ENCODE data around the gene VCPKMT. TPM values are rescaled to one million over a fixed set of nuclear protein-coding genes. Genes with fewer than 3 reads are reported as not detected.
A peak's percentile ranks its signal among the peaks of the same experiment; 100 is the strongest.

The VCPKMT gene
- total RNA-seq, 1 donor from 2014 or later: 10.4 TPM

GRCh38 chr14:50061664-50062437, 54.5 kb downstream of the VCPKMT start:
- no peaks in the 10 kb centered on the region for H3K27me3 Mint-ChIP-seq (ENCODE audit: low read depth)
- peak overlapping the region; percentile 96 for H3K27ac Mint-ChIP-seq (ENCODE audit: unreplicated experiment)
- no peaks in the 10 kb centered on the region for H3K36me3 Mint-ChIP-seq (ENCODE audit: low read depth)
- H3K4me1 Mint-ChIP-seq (ENCODE audit: low read depth): peaks cover 53% of the 10 kb centered on the region
- H3K4me3 Mint-ChIP-seq (ENCODE audit: unreplicated experiment): peak overlapping the region; percentile 31
- no peak for TF ChIP-seq CTCF (IDR thresholded peaks at IDR 0.05)
- DNase-seq (ENCODE audit: low spot score): no peak
- no peaks in the 10 kb centered on the region for H3K9me3 Mint-ChIP-seq (ENCODE audit: low read depth)

GRCh38 chr14:50060871-50061663, 55.3 kb downstream of the VCPKMT start:
- Mint-ChIP-seq H3K27ac (ENCODE audit: unreplicated experiment) (peak overlapping the region; percentile 96), H3K4me3 (ENCODE audit: unreplicated experiment) (peak overlapping the region; percentile 31), H3K9me3 (ENCODE audit: low read depth) (no peaks in the 10 kb centered on the region), H3K4me1 (ENCODE audit: low read depth) (peaks cover 53% of the 10 kb centered on the region), H3K36me3 (ENCODE audit: low read depth) (peaks cover 1% of the 10 kb centered on the region), H3K27me3 (ENCODE audit: low read depth) (no peaks in the 10 kb centered on the region)
- TF ChIP-seq CTCF (IDR thresholded peaks at IDR 0.05): peak; percentile 68
- DNase-seq (ENCODE audit: low spot score): no peak

- Mint-ChIP-seq H3K4me1 (ENCODE audit: low read depth) (peaks cover 52% of the 10 kb centered on the region), H3K27ac (ENCODE audit: unreplicated experiment) (peak overlapping the region; percentile 96), H3K36me3 (ENCODE audit: low read depth) (peaks cover 2% of the 10 kb centered on the region), H3K27me3 (ENCODE audit: low read depth) (no peaks in the 10 kb centered on the region), H3K4me3 (ENCODE audit: unreplicated experiment) (no peak overlapping the region), H3K9me3 (ENCODE audit: low read depth) (no peaks in the 10 kb centered on the region)
- DNase-seq (ENCODE audit: low spot score): no peak
- TF ChIP-seq CTCF (IDR thresholded peaks at IDR 0.05): no peak
Measured at GRCh38 chr14:50059763-50060616, 56.4 kb downstream of the VCPKMT start.

Other genes starting within 250 kb of the VCPKMT start
- gene ARF6, start 223.5 kb downstream of the VCPKMT start, total RNA-seq: 53.2 to 55.3 TPM (median 54.4 TPM) in 3 replicates
- 25.3 to 28.1 TPM (median 25.8 TPM) in 3 replicates for gene SOS2, start 115.0 kb upstream of the VCPKMT start, total RNA-seq
- 5.4 to 5.9 TPM (median 5.8 TPM) in 3 replicates for gene L2HGDH, start 195.7 kb upstream of the VCPKMT start, total RNA-seq
- 9.9 to 17.3 TPM (median 13.5 TPM) in 3 replicates for gene DMAC2L, start 195.8 kb upstream of the VCPKMT start, total RNA-seq

Data from chondrocyte (in vitro differentiated cells).